Neuronal stem cell (in vitro differentiated cells): Measurements from ENCODE around the gene EML1.

Experiments used
- DNase-seq: peaks from one replicate; pipeline ENCODE4 v3.0.0-alpha.2; 2013; ENCODE audit warnings: low spot score
- H2AFZ ChIP-seq: one replicate; pipeline ENCODE4 v1.6.1; 2013; ENCODE audit warnings: mild to moderate bottlenecking, low read length, inconsistent platforms
- H2AK5ac ChIP-seq: 2 replicates; pipeline ENCODE4 v1.6.1; 2013; ENCODE audit warnings: low read depth, mild to moderate bottlenecking, inconsistent platforms, low read length, moderate library complexity, mixed read lengths
- H2BK120ac ChIP-seq: 2 replicates; pipeline ENCODE4 v1.6.1; 2013; ENCODE audit warnings: low read depth, mild to moderate bottlenecking, inconsistent platforms, low read length, moderate library complexity, mixed read lengths
- H2BK12ac ChIP-seq: one replicate; pipeline ENCODE4 v1.6.1; 2013; ENCODE audit warnings: low read length, inconsistent platforms
- H2BK15ac ChIP-seq: 2 replicates; pipeline ENCODE4 v1.6.1; 2013; ENCODE audit warnings: mild to moderate bottlenecking, low read length, inconsistent platforms, mixed read lengths
- H2BK5ac ChIP-seq: one replicate; pipeline ENCODE4 v1.6.1; 2013; ENCODE audit warnings: inconsistent platforms, mild to moderate bottlenecking, low read length, moderate library complexity
- H3K14ac ChIP-seq: one replicate; pipeline ENCODE4 v1.6.1; 2013; ENCODE audit warnings: low read length, inconsistent platforms
- H3K18ac ChIP-seq: 2 replicates; pipeline ENCODE4 v1.6.1; 2013; ENCODE audit warnings: low read length, inconsistent platforms
- H3K23ac ChIP-seq: 2 replicates; pipeline ENCODE4 v1.6.1; 2013; ENCODE audit warnings: low read depth, mild to moderate bottlenecking, mixed read lengths, low read length, inconsistent platforms; ENCODE audit not compliant: poor library complexity
- H3K27ac ChIP-seq: replicated peaks from 3 replicates; pipeline ENCODE4 v1.5.1; 2013; ENCODE audit warnings: low read length, inconsistent platforms
- H3K27me3 ChIP-seq, 3 experiments: 2 replicates each; pipeline ENCODE4 v1.6.1; 2013; ENCODE audit warnings: low read length in 3 of 3, mild to moderate bottlenecking in 2 of 3, inconsistent platforms in 1 of 3, low read depth in 1 of 3, mixed read lengths in 1 of 3, moderate library complexity in 1 of 3; ENCODE audit not compliant: control insufficient read depth in 3 of 3, insufficient read depth in 3 of 3
- H3K36me3 ChIP-seq, 2 donors: replicated peaks in 1 of 2; 2 replicates each; pipeline ENCODE4 v1.6.1; 2013; ENCODE audit warnings: low read length in 2 of 2; ENCODE audit not compliant: control insufficient read depth in 2 of 2, insufficient read depth in 2 of 2
- H3K4ac ChIP-seq: 2 replicates; pipeline ENCODE4 v1.6.1; 2013; ENCODE audit warnings: inconsistent platforms, mild to moderate bottlenecking, low read length, moderate library complexity
- H3K4me1 ChIP-seq, 2 donors: 1 replicate in 1 of 2; 2 replicates in 1 of 2; pipeline ENCODE4 v1.6.1; 2013; ENCODE audit warnings: low read length in 2 of 2, low read depth in 1 of 2; ENCODE audit not compliant: control insufficient read depth in 2 of 2, insufficient read depth in 1 of 2
- H3K4me2 ChIP-seq: one replicate; pipeline ENCODE4 v1.6.1; 2013; ENCODE audit warnings: mild to moderate bottlenecking, low read length, inconsistent platforms; ENCODE audit not compliant: insufficient read depth, poor library complexity, severe bottlenecking
- H3K4me3 ChIP-seq, 2 donors: 2 replicates each; pipeline ENCODE4 v1.5.1; 2013; ENCODE audit warnings: low read length in 2 of 2, mild to moderate bottlenecking in 2 of 2, inconsistent platforms in 1 of 2, moderate library complexity in 1 of 2
- H3K79me1 ChIP-seq: one replicate; pipeline ENCODE4 v1.6.1; 2013; ENCODE audit warnings: low read depth, mild to moderate bottlenecking, inconsistent platforms, low read length, moderate library complexity
- H3K9ac ChIP-seq: one replicate; pipeline ENCODE4 v1.6.1; 2013; ENCODE audit warnings: mild to moderate bottlenecking, low read depth, low read length, inconsistent platforms; ENCODE audit not compliant: poor library complexity
- H3K9me3 ChIP-seq, 2 donors: replicated peaks in 1 of 2; 2 replicates each; pipeline versions ENCODE3 to v1.6.1; 2013; ENCODE audit warnings: low read length in 2 of 2, mild to moderate bottlenecking in 2 of 2, inconsistent platforms in 1 of 2, low read depth in 1 of 2, mixed read lengths in 1 of 2, moderate library complexity in 1 of 2; ENCODE audit not compliant: control insufficient read depth in 2 of 2, insufficient read depth in 1 of 2
- H4K8ac ChIP-seq: one replicate; pipeline ENCODE4 v1.6.1; 2013; ENCODE audit warnings: low read depth, mild to moderate bottlenecking, inconsistent platforms, low read length, moderate library complexity
- H4K91ac ChIP-seq: one replicate; pipeline ENCODE4 v1.6.1; 2013; ENCODE audit warnings: low read length, low read depth, mild to moderate bottlenecking, inconsistent platforms; ENCODE audit not compliant: poor library complexity
- WGBS, 2 donors: extraction: QIAGEN DNeasy Blood & Tissue Kit; methylation state at CpG; one replicate each; pipeline ENCODE4 v1.1.7; 2013; ENCODE audit warnings: missing lambda C conversion rate in 2 of 2, mixed read lengths in 1 of 2; ENCODE audit not compliant: insufficient read length in 2 of 2, insufficient replicate concordance in 1 of 2; ENCODE audit errors: extremely low coverage in 2 of 2; 5-methylcytosine and 5-hydroxymethylcytosine counted together

The EML1 gene

GRCh38 chr14:99961826-99962518 lies 168.8 kb downstream of the EML1 start:
- Histone ChIP-seq H3K23ac (no peak overlapping the region), H2BK120ac (no peak overlapping the region)
- DNase-seq, result no peak

GRCh38 chr14:99964979-99965378 lies 171.8 kb downstream of the EML1 start:
- Histone ChIP-seq H2AFZ (no peak overlapping the region), H3K9me3 (peaks cover 0 to 3% of the 10 kb centered on the region in 2 donors), H3K36me3 (no peaks in the 10 kb centered on the region), H2BK12ac (no peak overlapping the region), H3K23ac (no peak overlapping the region), H3K4me1 (peaks cover 8 to 14% of the 10 kb centered on the region in 2 donors), H3K14ac (no peak overlapping the region), H3K4ac (no peak overlapping the region), H3K4me2 (no peak overlapping the region), H3K27me3 (peaks cover 0 to 14% (median 4%) of the 10 kb centered on the region in 3 experiments), H3K79me1 (no peaks in the 10 kb centered on the region), H2AK5ac (no peak overlapping the region), H2BK5ac (no peak overlapping the region), H3K9ac (no peak overlapping the region), H2BK120ac (no peak overlapping the region), H2BK15ac (no peak overlapping the region), H3K27ac (no peak overlapping the region), H3K4me3 (no peak overlapping the region), H3K18ac (no peak overlapping the region), H4K8ac (no peak overlapping the region), H4K91ac (no peak overlapping the region)
- no peak for DNase-seq
- no CpG with 5 or more reads among the region's 9 CpGs for WGBS, 2 donors

More at GRCh38 chr14:99961826-99962518, 168.8 kb downstream of the EML1 start:
- H3K14ac ChIP-seq, result no peak overlapping the region
- no peak overlapping the region for H3K4me3 ChIP-seq
- no peak overlapping the region for H3K4me2 ChIP-seq
- H4K91ac ChIP-seq, result no peak overlapping the region
- WGBS, 2 donors, result no CpG with 5 or more reads among the region's 18 CpGs
- no peak overlapping the region for H2BK15ac ChIP-seq
- no peak overlapping the region for H3K4ac ChIP-seq
- no peak overlapping the region for H4K8ac ChIP-seq
- no peak overlapping the region for H2BK12ac ChIP-seq
- no peak overlapping the region for H3K9ac ChIP-seq
- no peaks in the 10 kb centered on the region for H3K27me3 ChIP-seq
- no peak overlapping the region for H2AK5ac ChIP-seq
- H3K36me3 ChIP-seq, result no peaks in the 10 kb centered on the region
- H3K4me1 ChIP-seq, result peaks cover 2 to 11% of the 10 kb centered on the region in 2 donors
- H3K27ac ChIP-seq, result no peak overlapping the region
- no peak overlapping the region for H2BK5ac ChIP-seq
- peaks cover 0 to 2% of the 10 kb centered on the region in 2 donors for H3K9me3 ChIP-seq
- peak overlapping the region; percentile 0 for H3K18ac ChIP-seq
- H3K79me1 ChIP-seq, result no peaks in the 10 kb centered on the region
- no peak overlapping the region for H2AFZ ChIP-seq

- peaks cover 4 to 13% of the 10 kb centered on the region in 2 donors for H3K9me3 ChIP-seq
- H4K8ac ChIP-seq, result no peak overlapping the region
- H2BK15ac ChIP-seq, result no peak overlapping the region
- H2AK5ac ChIP-seq, result no peak overlapping the region
- peaks cover 0 to 18% (median 4%) of the 10 kb centered on the region in 3 experiments for H3K27me3 ChIP-seq
- no peak overlapping the region for H3K4me3 ChIP-seq
- no peak overlapping the region for H3K4ac ChIP-seq
- H3K27ac ChIP-seq, result no peak overlapping the region
- WGBS, 2 donors, result no CpG with 5 or more reads among the region's 23 CpGs
- no peak overlapping the region for H3K4me2 ChIP-seq
- DNase-seq, result no peak
- no peak overlapping the region for H2BK5ac ChIP-seq
- H3K23ac ChIP-seq, result peak overlapping the region; percentile 52
- peaks cover 10 to 14% of the 10 kb centered on the region in 2 donors for H3K4me1 ChIP-seq
- peak overlapping the region; percentile 79 for H2AFZ ChIP-seq
- H2BK12ac ChIP-seq, result no peak overlapping the region
- H2BK120ac ChIP-seq, result no peak overlapping the region
- H4K91ac ChIP-seq, result no peak overlapping the region
- H3K9ac ChIP-seq, result no peak overlapping the region
- H3K18ac ChIP-seq, result peak overlapping the region; percentile 88
- no peaks in the 10 kb centered on the region for H3K79me1 ChIP-seq
- no peak overlapping the region for H3K14ac ChIP-seq
- H3K36me3 ChIP-seq, result no peaks in the 10 kb centered on the region
These were observed 173.0 kb downstream of the EML1 start for GRCh38 chr14:99966037-99966835.

GRCh38 chr14:99966912-99967311 lies 173.7 kb downstream of the EML1 start:
- Histone ChIP-seq H3K9ac (no peak overlapping the region), H2BK5ac (no peak overlapping the region), H2AK5ac (peak overlapping the region; percentile 70), H3K4me3 (no peak overlapping the region), H3K9me3 (peaks cover 4 to 13% of the 10 kb centered on the region in 2 donors), H3K79me1 (no peaks in the 10 kb centered on the region), H3K4me1 (peaks cover 10 to 14% of the 10 kb centered on the region in 2 donors), H3K27me3 (peaks cover 0 to 18% (median 4%) of the 10 kb centered on the region in 3 experiments), H4K8ac (no peak overlapping the region), H3K23ac (no peak overlapping the region), H3K4ac (no peak overlapping the region), H3K14ac (peak overlapping the region; percentile 5), H2BK15ac (no peak overlapping the region), H4K91ac (no peak overlapping the region), H2BK120ac (no peak overlapping the region), H3K36me3 (no peaks in the 10 kb centered on the region), H3K4me2 (no peak overlapping the region), H2BK12ac (no peak overlapping the region), H3K18ac (peak overlapping the region; percentile 88), H3K27ac (no peak overlapping the region), H2AFZ (peak overlapping the region; percentile 79)
- DNase-seq, result no peak
- no CpG with 5 or more reads among the region's 12 CpGs for whole genome bisulfite sequencing, 2 donors
